Left renal cortex interstitium (tissue), 4 donors: ENCODE measurements around the gene AMZ2. TPM values are rescaled to one million over a fixed set of nuclear protein-coding genes. Genes with fewer than 3 reads are reported as not detected.

Experiments
- DNase-seq, 4 donors: peaks; one replicate each; pipeline ENCODE4 v3.0.0-alpha.2; 2013; ENCODE audit warnings: low read depth in 4 of 4, low spot score in 2 of 4, missing footprints in 1 of 4
- polyA plus RNA-seq, 4 donors: library from polyadenylated mRNA; unstranded; fragments of 120-200 nt; gene quantifications; one replicate each; pipeline ENCODE4 v1.2.1, GENCODE V29; 2013; ENCODE audit not compliant: insufficient read length in 4 of 4

Gene AMZ2
- polyA plus RNA-seq, 4 donors: 75.1 to 94.0 (median 82.0) TPM

- DNase-seq: no peak
Measured at GRCh38 chr17:68289936-68290267, 42.1 kb downstream of the AMZ2 start.

- peak in 1 of 4 donors; percentile 21 for DNase-seq
Measured at GRCh38 chr17:68290268-68290954, 42.6 kb downstream of the AMZ2 start.

GRCh38 chr17:68290955-68291835, 43.4 kb downstream of the AMZ2 start, which contains the start of the genes ARSG and SLC16A6:
TSS of gene ARSG (plus strand) at chr17:68291495. CDS start at chr17:68307494, 15,999 bp downstream.
TSS of gene SLC16A6 (minus strand) at chr17:68291127. CDS start at chr17:68278320, 12,807 bp downstream.
- peak in 2 of 4 donors; percentile 29 to 61 for DNase-seq

GRCh38 chr17:68291836-68292688, 44.2 kb downstream of the AMZ2 start:
- peak in 2 of 4 donors; percentile 45 to 68 for DNase-seq

- DNase-seq: no peak
Measured at GRCh38 chr17:68292689-68293040, 44.8 kb downstream of the AMZ2 start.

- no peak for DNase-seq
Measured at GRCh38 chr17:68293490-68294195, 45.8 kb downstream of the AMZ2 start.

- DNase-seq: no peak
Measured at GRCh38 chr17:68294196-68294555, 46.3 kb downstream of the AMZ2 start.

- no peak for DNase-seq
Measured at GRCh38 chr17:68294617-68295016, 46.8 kb downstream of the AMZ2 start.

- DNase-seq: no peak
Measured at GRCh38 chr17:68295086-68295485, 47.2 kb downstream of the AMZ2 start.

- DNase-seq: no peak
Measured at GRCh38 chr17:68296217-68297191, 48.7 kb downstream of the AMZ2 start.

- no peak for DNase-seq
Measured at GRCh38 chr17:68297195-68297594, 49.4 kb downstream of the AMZ2 start.

GRCh38 chr17:68298601-68299000, 50.8 kb downstream of the AMZ2 start:
- no peak for DNase-seq

GRCh38 chr17:68299817-68300216, 52.0 kb downstream of the AMZ2 start:
- no peak for DNase-seq

- no peak for DNase-seq
Measured at GRCh38 chr17:68301438-68301959, 53.7 kb downstream of the AMZ2 start.

GRCh38 chr17:68302066-68302564, 54.3 kb downstream of the AMZ2 start:
- DNase-seq: no peak

- no peak for DNase-seq
Measured at GRCh38 chr17:68302666-68303065, 54.8 kb downstream of the AMZ2 start.

- no peak for DNase-seq
Measured at GRCh38 chr17:68304706-68305105, 56.9 kb downstream of the AMZ2 start.

- DNase-seq: no peak
Measured at GRCh38 chr17:68305142-68305541, 57.3 kb downstream of the AMZ2 start.
